Thoracic aorta (tissue), 2 donors: ENCODE measurements around the gene SHC2. TPM values are rescaled to one million over a fixed set of nuclear protein-coding genes. Genes with fewer than 3 reads are reported as not detected.
"Not testable (repeated sequence)": the region's sequence is repeated elsewhere in the genome, so short reads cannot be mapped to it uniquely, and the experiment has no call there.

Experiments used
- ATAC-seq: fragments of 150-250 bp; one replicate; pipeline ENCODE4 v1.8.0; 2017; ENCODE audit warnings: low read depth; ENCODE audit not compliant: insufficient number of reproducible peaks, low FRiP score
- DNase-seq: peaks from one replicate; pipeline ENCODE4 v3.0.0-alpha.2; 2020; ENCODE audit warnings: low spot score
- H3K27ac ChIP-seq, 2 donors: fragments of 200-600 bp; sonication (generic); 1 replicate in 1 of 2; 2 replicates in 1 of 2; pipeline ENCODE4 v1.5.1; 2016; ENCODE audit warnings: mild to moderate bottlenecking in 2 of 2, moderate library complexity in 2 of 2
- H3K27me3 ChIP-seq: fragments of 200-600 bp; sonication (generic); replicated peaks from 2 replicates; pipeline ENCODE4 v1.6.0; 2016; ENCODE audit warnings: mild to moderate bottlenecking; ENCODE audit not compliant: insufficient read depth
- H3K36me3 ChIP-seq: fragments of 200-600 bp; sonication (generic); one replicate; pipeline ENCODE4 v1.5.1; 2016
- H3K4me1 ChIP-seq, 2 donors: fragments of 200-600 bp; sonication (generic); 1 replicate in 1 of 2; 2 replicates in 1 of 2; pipeline versions ENCODE4 v1.5.1 to v1.6.0; 2016; ENCODE audit warnings: low read depth in 2 of 2, mild to moderate bottlenecking in 1 of 2; ENCODE audit not compliant: control insufficient read depth in 1 of 2
- H3K4me3 ChIP-seq: fragments of 200-600 bp; sonication (generic); 2 replicates; pipeline ENCODE4 v1.5.1; 2016; ENCODE audit warnings: mild to moderate bottlenecking
- H3K9me3 ChIP-seq: fragments of 200-600 bp; sonication (generic); 2 replicates; pipeline ENCODE4 v1.5.1; 2016
- total RNA-seq, 2 donors: library from RNA; depleted of rRNA; stranded (reverse); fragments of >200 nt; gene quantifications; one replicate each; pipeline versions ENCODE4 v1.1.0 to v1.2.3, GENCODE V29; 2016
- TF ChIP-seq, protein P1 (sequence below): fragments of 200-600 bp; sonication (generic); IDR thresholded peaks from one replicate; pipeline ENCODE4 v1.5.1; 2019; ENCODE audit warnings: antibody characterized with exemption

The SHC2 gene
- total RNA-seq, 2 donors from 2014 or later = 17.2 to 18.8 TPM

DNA sequence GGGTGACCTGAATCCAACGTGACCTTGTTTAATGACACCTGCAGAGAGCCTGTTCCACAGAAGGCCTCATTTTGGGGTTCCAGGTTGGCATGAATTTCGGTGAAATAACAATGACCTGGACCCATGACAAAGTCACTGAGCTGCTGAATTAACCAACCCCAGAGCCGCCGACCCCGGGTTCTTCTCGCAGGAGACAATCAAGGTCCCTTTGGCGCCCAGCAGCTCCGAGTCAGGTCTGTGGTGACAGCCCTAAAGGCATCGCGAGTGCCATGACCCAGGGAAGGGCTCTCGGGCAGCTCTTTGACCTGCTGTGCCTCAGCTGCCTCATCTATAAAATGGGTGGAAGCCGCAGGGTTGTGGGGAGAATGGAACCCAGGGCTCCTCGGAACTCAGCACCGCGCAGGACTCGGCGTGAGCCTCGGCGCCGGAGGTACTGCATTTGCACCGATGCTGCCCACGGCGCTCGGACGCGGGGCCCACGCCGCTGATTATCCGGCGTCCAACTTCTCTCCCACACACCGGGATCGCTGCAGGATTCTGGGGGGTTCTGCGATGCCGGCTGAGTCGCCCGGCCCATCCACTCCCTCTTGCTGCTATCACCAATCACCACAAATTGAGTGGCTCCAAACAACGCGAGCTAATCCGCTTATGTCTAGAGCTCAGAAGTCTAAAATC lies 5.7 kb downstream of the SHC2 start:
- ATAC-seq = no peak
- no peak overlapping the region for H3K27ac ChIP-seq
- TF ChIP-seq, protein P1, sequence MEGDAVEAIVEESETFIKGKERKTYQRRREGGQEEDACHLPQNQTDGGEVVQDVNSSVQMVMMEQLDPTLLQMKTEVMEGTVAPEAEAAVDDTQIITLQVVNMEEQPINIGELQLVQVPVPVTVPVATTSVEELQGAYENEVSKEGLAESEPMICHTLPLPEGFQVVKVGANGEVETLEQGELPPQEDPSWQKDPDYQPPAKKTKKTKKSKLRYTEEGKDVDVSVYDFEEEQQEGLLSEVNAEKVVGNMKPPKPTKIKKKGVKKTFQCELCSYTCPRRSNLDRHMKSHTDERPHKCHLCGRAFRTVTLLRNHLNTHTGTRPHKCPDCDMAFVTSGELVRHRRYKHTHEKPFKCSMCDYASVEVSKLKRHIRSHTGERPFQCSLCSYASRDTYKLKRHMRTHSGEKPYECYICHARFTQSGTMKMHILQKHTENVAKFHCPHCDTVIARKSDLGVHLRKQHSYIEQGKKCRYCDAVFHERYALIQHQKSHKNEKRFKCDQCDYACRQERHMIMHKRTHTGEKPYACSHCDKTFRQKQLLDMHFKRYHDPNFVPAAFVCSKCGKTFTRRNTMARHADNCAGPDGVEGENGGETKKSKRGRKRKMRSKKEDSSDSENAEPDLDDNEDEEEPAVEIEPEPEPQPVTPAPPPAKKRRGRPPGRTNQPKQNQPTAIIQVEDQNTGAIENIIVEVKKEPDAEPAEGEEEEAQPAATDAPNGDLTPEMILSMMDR = no peak
- no peaks in the 10 kb centered on the region for H3K9me3 ChIP-seq
- no peak for DNase-seq
- no peaks in the 10 kb centered on the region for H3K36me3 ChIP-seq
- H3K27me3 ChIP-seq = peaks cover 3% of the 10 kb centered on the region
- no peaks in the 10 kb centered on the region for H3K4me1 ChIP-seq
- no peak overlapping the region for H3K4me3 ChIP-seq

DNA sequence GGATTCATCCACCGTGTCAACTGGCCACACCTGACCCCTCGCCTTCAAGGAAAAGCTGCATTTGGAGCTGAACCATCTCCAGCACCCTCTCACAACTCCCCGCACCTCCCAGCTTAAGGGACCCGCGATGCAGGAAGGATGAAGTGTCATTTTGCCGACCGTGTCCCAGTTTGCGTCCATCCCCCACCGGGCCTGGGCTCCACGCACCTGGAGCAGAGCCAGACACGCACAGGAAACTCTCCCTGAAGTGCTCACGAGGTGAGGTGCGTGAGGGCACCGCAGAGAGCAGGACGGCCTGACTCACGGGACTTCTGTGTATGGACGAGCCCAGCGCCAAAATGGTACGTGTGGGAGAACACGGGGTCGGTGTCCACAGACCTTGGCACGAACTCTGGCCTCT lies 7.2 kb downstream of the SHC2 start:
- no peaks in the 10 kb centered on the region for H3K36me3 ChIP-seq
- DNase-seq (no peak), ATAC-seq (no peak)
- H3K27ac ChIP-seq = no peak overlapping the region
- H3K9me3 ChIP-seq = no peaks in the 10 kb centered on the region
- H3K4me1 ChIP-seq = no peaks in the 10 kb centered on the region
- TF ChIP-seq, protein P1 = no peak
- H3K4me3 ChIP-seq = no peak overlapping the region
- no peaks in the 10 kb centered on the region for H3K27me3 ChIP-seq

DNA sequence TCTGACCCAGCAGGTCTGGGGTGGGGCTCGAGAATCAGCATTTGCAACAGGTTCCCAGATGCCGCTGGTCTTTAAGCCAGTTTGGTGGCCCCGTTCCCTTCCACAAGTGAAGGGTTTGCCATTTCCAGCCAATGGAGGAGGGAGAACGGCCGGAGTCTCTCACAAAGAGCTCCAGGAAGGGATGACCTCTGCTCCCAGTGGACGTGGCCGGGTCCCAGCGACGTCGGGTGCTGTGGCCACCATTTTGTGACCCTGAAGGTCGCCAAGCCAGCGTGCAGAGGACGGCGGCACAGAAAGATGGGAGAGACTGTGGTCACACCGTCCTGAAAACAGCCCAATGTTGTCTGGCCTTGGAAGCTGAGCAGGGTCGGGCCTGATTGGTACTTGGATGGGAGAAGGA lies 8.0 kb downstream of the SHC2 start:
- DNase-seq (no peak), ATAC-seq (no peak)
- Histone ChIP-seq H3K4me3 (no peak overlapping the region), H3K36me3 (no peaks in the 10 kb centered on the region), H3K9me3 (no peaks in the 10 kb centered on the region), H3K4me1 (no peaks in the 10 kb centered on the region), H3K27me3 (no peaks in the 10 kb centered on the region), H3K27ac (no peak overlapping the region)
- TF ChIP-seq, protein P1 = no peak

DNA sequence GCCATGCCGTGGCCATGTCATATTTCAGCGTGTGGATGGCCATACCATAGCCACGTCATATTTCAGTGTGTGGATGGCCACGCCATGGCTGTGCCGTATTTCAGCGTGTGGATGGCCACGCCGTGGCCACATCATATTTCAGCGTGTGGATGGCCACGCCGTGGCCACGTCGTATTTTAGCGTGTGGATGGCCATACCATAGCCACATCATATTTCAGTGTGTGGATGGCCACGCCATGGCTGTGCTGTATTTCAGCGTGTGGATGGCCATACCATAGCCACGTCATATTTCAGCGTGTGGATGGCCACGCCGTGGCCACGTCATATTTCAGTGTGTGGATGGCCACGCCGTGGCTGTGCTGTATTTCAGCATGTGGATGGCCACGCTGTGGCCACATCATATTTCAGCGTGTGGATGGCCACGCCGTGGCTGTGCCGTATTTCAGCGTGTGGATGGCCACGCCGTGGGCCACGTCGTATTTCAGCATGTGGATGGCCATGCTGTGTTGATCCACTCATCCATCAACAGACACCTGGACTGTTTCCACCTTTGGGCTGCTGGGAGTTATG lies 9.8 kb downstream of the SHC2 start:
- not testable (repeated sequence) for H3K27ac ChIP-seq, H3K4me3 ChIP-seq, ATAC-seq

DNA sequence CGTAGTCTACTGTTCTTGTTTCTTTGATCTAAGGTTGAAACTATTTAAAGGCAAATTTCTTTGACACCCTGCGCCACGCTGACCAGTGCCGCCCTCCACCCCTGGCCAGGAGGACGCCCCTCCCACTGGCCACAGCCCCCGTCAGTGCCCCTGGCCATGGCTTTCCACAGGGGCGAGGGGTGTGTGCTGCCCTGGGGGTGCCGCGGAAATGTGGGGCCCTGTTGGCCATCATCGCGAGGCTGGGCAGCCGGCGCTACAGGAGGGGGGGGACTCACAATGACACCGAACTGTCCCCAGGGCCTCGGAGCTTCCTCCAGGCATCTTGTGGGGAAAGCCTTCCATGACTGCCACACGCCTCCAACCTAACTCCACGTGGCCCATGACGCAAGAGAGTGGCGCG lies 10.9 kb downstream of the SHC2 start:
- DNase-seq = no peak
- TF ChIP-seq, protein P1 = no peak
- H3K4me1 ChIP-seq = no peaks in the 10 kb centered on the region

More for the DNA sequence above, 9.8 kb downstream of the SHC2 start:
- not testable (repeated sequence) for H3K4me1 ChIP-seq, H3K36me3 ChIP-seq, H3K27me3 ChIP-seq, DNase-seq, H3K9me3 ChIP-seq

More for the DNA sequence above, 10.9 kb downstream of the SHC2 start:
- H3K27ac ChIP-seq = no peak overlapping the region
- no peaks in the 10 kb centered on the region for H3K9me3 ChIP-seq
- H3K36me3 ChIP-seq = no peaks in the 10 kb centered on the region
- ATAC-seq = no peak
- H3K4me3 ChIP-seq = no peak overlapping the region
- no peaks in the 10 kb centered on the region for H3K27me3 ChIP-seq
